Measurements from ENCODE around the gene LRRC9.
"Not testable (repeated sequence)": the region's sequence is repeated elsewhere in the genome, so short reads cannot be mapped to it uniquely, and the experiment has no call there.

Gene LRRC9

GRCh38 chr14:60047976-60048375 is 128.0 kb downstream of the LRRC9 start:
- DNase-seq (ENCODE audit: low spot score in 2 of 2); H3K27me3 ChIP-seq (ENCODE audit: low read depth); H3K9me3 ChIP-seq; H3K4me3 ChIP-seq; in situ Hi-C loops (cut with MboI; ENCODE audit: low sequenced_read_pairs); H3K4me1 ChIP-seq; H3K36me3 ChIP-seq (replicated peaks): not testable (repeated sequence)

GRCh38 chr14:60051721-60052221 is 131.8 kb downstream of the LRRC9 start:
- Histone ChIP-seq H3K4me3 (no peak overlapping the region), H3K36me3 (replicated peaks) (no peaks in the 10 kb centered on the region), H3K27me3 (ENCODE audit: low read depth) (peaks cover 14% of the 10 kb centered on the region; the same call in 1 of the 2 replicates), H3K9me3 (no peaks in the 10 kb centered on the region), H3K4me1 (no peaks in the 10 kb centered on the region)
- no peak for DNase-seq (ENCODE audit: low spot score in 2 of 2)
- in situ Hi-C loops (cut with MboI; ENCODE audit: low sequenced_read_pairs) = no loop called here

- H3K9me3 ChIP-seq = no peaks in the 10 kb centered on the region
- H3K36me3 ChIP-seq (replicated peaks) = no peaks in the 10 kb centered on the region
- H3K4me1 ChIP-seq = no peaks in the 10 kb centered on the region
- in situ Hi-C loops (cut with MboI; ENCODE audit: low sequenced_read_pairs) = no loop called here
- H3K4me3 ChIP-seq = no peak overlapping the region
- DNase-seq (ENCODE audit: low spot score in 2 of 2) = no peak
- peaks cover 19% of the 10 kb centered on the region; the same call in 1 of the 2 replicates for H3K27me3 ChIP-seq (ENCODE audit: low read depth)
These were observed 138.1 kb downstream of the LRRC9 start for GRCh38 chr14:60058087-60058486.

- no peaks in the 10 kb centered on the region for H3K9me3 ChIP-seq
- no peaks in the 10 kb centered on the region for H3K36me3 ChIP-seq (replicated peaks)
- in situ Hi-C loops (cut with MboI; ENCODE audit: low sequenced_read_pairs) = loop anchor here (10.0 kb wide), 1 partner anchor 103 kb away; the partner anchor contains the start of gene DHRS7
- no peaks in the 10 kb centered on the region for H3K4me1 ChIP-seq
- H3K4me3 ChIP-seq = no peak overlapping the region
- DNase-seq (ENCODE audit: low spot score in 2 of 2) = no peak
- 0 out of 2 replicates have a peak, but pooled peaks cover 17% of the 10 kb centered on the region for H3K27me3 ChIP-seq (ENCODE audit: low read depth)
These were observed 141.4 kb downstream of the LRRC9 start for GRCh38 chr14:60061371-60061770.

- no peaks in the 10 kb centered on the region for H3K36me3 ChIP-seq (replicated peaks)
- no peaks in the 10 kb centered on the region for H3K9me3 ChIP-seq
- H3K4me3 ChIP-seq = no peak overlapping the region
- H3K27me3 ChIP-seq (ENCODE audit: low read depth) = 0 out of 2 replicates have a peak, but pooled peaks cover 6% of the 10 kb centered on the region
- DNase-seq (ENCODE audit: low spot score in 2 of 2) = peak in 1 of 2 experiments; percentile 58
- in situ Hi-C loops (cut with MboI; ENCODE audit: low sequenced_read_pairs) = loop anchor here (10.0 kb wide), 1 partner anchor 100 kb away; the partner anchor contains the start of gene DHRS7
- peaks cover 17% of the 10 kb centered on the region for H3K4me1 ChIP-seq
These were observed 144.6 kb downstream of the LRRC9 start for GRCh38 chr14:60064491-60065072.

- no peak overlapping the region for H3K4me3 ChIP-seq
- 0 out of 2 replicates have a peak, but pooled peaks cover 3% of the 10 kb centered on the region for H3K27me3 ChIP-seq (ENCODE audit: low read depth)
- peak in 1 of 2 experiments; percentile 96 for DNase-seq (ENCODE audit: low spot score in 2 of 2)
- peaks cover 23% of the 10 kb centered on the region for H3K4me1 ChIP-seq
- no peaks in the 10 kb centered on the region for H3K36me3 ChIP-seq (replicated peaks)
- no peaks in the 10 kb centered on the region for H3K9me3 ChIP-seq
- in situ Hi-C loops (cut with MboI; ENCODE audit: low sequenced_read_pairs) = loop anchor here (10.0 kb wide), 1 partner anchor 97 kb away; the partner anchor contains the start of gene DHRS7
These were observed 147.9 kb downstream of the LRRC9 start for GRCh38 chr14:60067882-60068281.

GRCh38 chr14:60079723-60080122 is 159.8 kb downstream of the LRRC9 start:
- no peak for DNase-seq (ENCODE audit: low spot score in 2 of 2)
- in situ Hi-C loops (cut with MboI; ENCODE audit: low sequenced_read_pairs) = no loop called here
- no peaks in the 10 kb centered on the region for H3K27me3 ChIP-seq (ENCODE audit: low read depth)
- H3K4me3 ChIP-seq = no peak overlapping the region
- peaks cover 4% of the 10 kb centered on the region; the same call in 1 of the 2 replicates for H3K4me1 ChIP-seq
- no peaks in the 10 kb centered on the region for H3K36me3 ChIP-seq (replicated peaks)
- H3K9me3 ChIP-seq = no peaks in the 10 kb centered on the region

- no peak for DNase-seq (ENCODE audit: low spot score in 2 of 2)
These were observed 165.1 kb downstream of the LRRC9 start for GRCh38 chr14:60085085-60085484.

GRCh38 chr14:60085693-60086092 is 165.7 kb downstream of the LRRC9 start:
- Histone ChIP-seq H3K9me3 (no peaks in the 10 kb centered on the region), H3K4me1 (peaks cover 6% of the 10 kb centered on the region), H3K27me3 (ENCODE audit: low read depth) (no peaks in the 10 kb centered on the region), H3K36me3 (replicated peaks) (no peaks in the 10 kb centered on the region), H3K4me3 (no peak overlapping the region)
- in situ Hi-C loops (cut with MboI; ENCODE audit: low sequenced_read_pairs) = no loop called here
- DNase-seq (ENCODE audit: low spot score in 2 of 2) = no peak

More at GRCh38 chr14:60085085-60085484, 165.1 kb downstream of the LRRC9 start:
- no peak overlapping the region for H3K4me3 ChIP-seq
- H3K9me3 ChIP-seq = no peaks in the 10 kb centered on the region
- in situ Hi-C loops (cut with MboI; ENCODE audit: low sequenced_read_pairs) = no loop called here
- H3K36me3 ChIP-seq (replicated peaks) = no peaks in the 10 kb centered on the region
- peaks cover 4% of the 10 kb centered on the region; the same call in 1 of the 2 replicates for H3K4me1 ChIP-seq
- no peaks in the 10 kb centered on the region for H3K27me3 ChIP-seq (ENCODE audit: low read depth)

GRCh38 chr14:60087668-60088067 is 167.7 kb downstream of the LRRC9 start:
- Histone ChIP-seq H3K27me3 (ENCODE audit: low read depth) (no peaks in the 10 kb centered on the region), H3K36me3 (replicated peaks) (no peaks in the 10 kb centered on the region), H3K4me1 (peaks cover 2% of the 10 kb centered on the region; the same call in 1 of the 2 replicates), H3K4me3 (no peak overlapping the region), H3K9me3 (no peaks in the 10 kb centered on the region)
- in situ Hi-C loops (cut with MboI; ENCODE audit: low sequenced_read_pairs) = no loop called here
- no peak for DNase-seq (ENCODE audit: low spot score in 2 of 2)

GRCh38 chr14:60089221-60089620 is 169.3 kb downstream of the LRRC9 start:
- Histone ChIP-seq H3K4me1 (peaks cover 5% of the 10 kb centered on the region), H3K36me3 (replicated peaks) (no peaks in the 10 kb centered on the region), H3K9me3 (no peaks in the 10 kb centered on the region), H3K27me3 (ENCODE audit: low read depth) (no peaks in the 10 kb centered on the region), H3K4me3 (no peak overlapping the region)
- in situ Hi-C loops (cut with MboI; ENCODE audit: low sequenced_read_pairs) = no loop called here
- DNase-seq (ENCODE audit: low spot score in 2 of 2) = no peak

GRCh38 chr14:60090864-60091519 is 171.0 kb downstream of the LRRC9 start:
- in situ Hi-C loops (cut with MboI; ENCODE audit: low sequenced_read_pairs) = no loop called here

GRCh38 chr14:60091550-60092525 is 171.9 kb downstream of the LRRC9 start, which contains the start of gene PCNX4:
TSS of gene PCNX4 (plus strand) at chr14:60091923. CDS start at chr14:60107639, 15,716 bp downstream.
- peak; percentile 95 to 97 for DNase-seq (ENCODE audit: low spot score in 2 of 2)
- Histone ChIP-seq H3K27me3 (ENCODE audit: low read depth) (no peaks in the 10 kb centered on the region), H3K4me3 (peak within 1 kb of the TSS; percentile 70), H3K36me3 (replicated peaks) (0 out of 2 replicates have a peak, but pooled peaks cover 3% of the 10 kb centered on the region), H3K9me3 (no peaks in the 10 kb centered on the region), H3K4me1 (peaks cover 9% of the 10 kb centered on the region)
- in situ Hi-C loops (cut with MboI; ENCODE audit: low sequenced_read_pairs) = no loop called here

More at GRCh38 chr14:60090864-60091519, 171.0 kb downstream of the LRRC9 start:
- DNase-seq (ENCODE audit: low spot score in 2 of 2) = peak; percentile 49 to 67
- no peaks in the 10 kb centered on the region for H3K36me3 ChIP-seq (replicated peaks)
- H3K9me3 ChIP-seq = no peaks in the 10 kb centered on the region
- H3K4me3 ChIP-seq = peak overlapping the region; percentile 70
- H3K4me1 ChIP-seq = peaks cover 9% of the 10 kb centered on the region
- H3K27me3 ChIP-seq (ENCODE audit: low read depth) = no peaks in the 10 kb centered on the region
